ENCODE measurements around the gene RPTOR. TPM values are rescaled to one million over a fixed set of nuclear protein-coding genes. Genes with fewer than 3 reads are reported as not detected.

RPTOR gene
- total RNA-seq, 1 donor from 2014 or later: 32.0 TPM

DNA sequence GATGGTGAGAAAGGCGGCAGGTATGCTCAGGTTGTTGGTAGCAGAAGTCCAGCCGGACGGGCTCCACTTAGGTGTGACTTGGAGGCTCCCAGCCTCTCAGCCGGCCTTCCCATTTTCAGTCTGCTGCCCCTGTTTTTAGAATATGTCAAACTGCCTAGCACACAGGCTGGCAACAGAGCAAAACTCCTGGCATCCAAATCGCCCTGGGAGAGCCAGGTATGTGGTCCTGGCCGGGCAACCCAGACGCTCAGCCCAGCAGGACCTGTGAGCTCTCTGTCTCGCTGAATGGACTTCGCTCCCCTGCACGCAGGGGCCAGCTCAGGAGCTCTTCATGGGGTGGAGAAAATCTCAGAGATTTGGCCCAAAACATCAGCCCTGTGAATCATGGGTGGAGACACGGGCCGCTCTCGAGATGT lies 299.1 kb downstream of the RPTOR start:
- H3K4me2 ChIP-seq (ENCODE audit: low read length): no peak overlapping the region
- H3K9me3 ChIP-seq (ENCODE audit: insufficient read depth, low read depth, low read length): no peaks in the 10 kb centered on the region
- no peaks in the 10 kb centered on the region for H3K9me3 Mint-ChIP-seq (ENCODE audit: unreplicated experiment)
- H3K4me1 Mint-ChIP-seq (ENCODE audit: low read depth, unreplicated experiment): peaks cover 4% of the 10 kb centered on the region
- no peak for TF ChIP-seq CTCF (IDR thresholded peaks at IDR 0.05; ENCODE audit: insufficient read depth, low read depth, low read length)
- no peak for TF ChIP-seq EZH2 (IDR thresholded peaks at IDR 0.05; ENCODE audit: insufficient read depth, low read length)
- H3K36me3 ChIP-seq (ENCODE audit: insufficient read depth, low read length): peaks cover 4% of the 10 kb centered on the region
- no peaks in the 10 kb centered on the region for H3K27me3 ChIP-seq (ENCODE audit: insufficient read depth, low read length)
- no peak for FAIRE-seq
- no peaks in the 10 kb centered on the region for H4K20me1 ChIP-seq (ENCODE audit: insufficient read depth, low read length)
- no peak overlapping the region for H3K9ac ChIP-seq (ENCODE audit: low read length)
- H3K27ac ChIP-seq (ENCODE audit: low read depth, low read length): no peak overlapping the region
- no peaks in the 10 kb centered on the region for H3K27me3 Mint-ChIP-seq (ENCODE audit: low read depth, unreplicated experiment)
- H3K27ac Mint-ChIP-seq (ENCODE audit: unreplicated experiment): no peak overlapping the region
- no peaks in the 10 kb centered on the region for H3K79me2 ChIP-seq (ENCODE audit: insufficient read depth, low read length)
- H3K36me3 Mint-ChIP-seq (ENCODE audit: low read depth, unreplicated experiment): peaks cover 19% of the 10 kb centered on the region
- H2AFZ ChIP-seq (ENCODE audit: low read depth, low read length): no peak overlapping the region
- no peak overlapping the region for H3K4me3 Mint-ChIP-seq (ENCODE audit: unreplicated experiment)
- peaks cover 7% of the 10 kb centered on the region for H3K4me1 ChIP-seq (ENCODE audit: insufficient read depth, low read length)
- H3K4me3 ChIP-seq (ENCODE audit: insufficient read depth, low read depth, low read length): no peak overlapping the region
- no peak for DNase-seq (ENCODE audit: low read depth)

- H4K20me1 ChIP-seq (ENCODE audit: insufficient read depth, low read length): no peaks in the 10 kb centered on the region
- H3K4me1 ChIP-seq (ENCODE audit: insufficient read depth, low read length): peaks cover 7% of the 10 kb centered on the region
- no peak overlapping the region for H3K9ac ChIP-seq (ENCODE audit: low read length)
- H3K9me3 ChIP-seq (ENCODE audit: insufficient read depth, low read depth, low read length): no peaks in the 10 kb centered on the region
- Mint-ChIP-seq H3K27me3 (ENCODE audit: low read depth, unreplicated experiment) (no peaks in the 10 kb centered on the region), H3K4me1 (ENCODE audit: low read depth, unreplicated experiment) (peaks cover 4% of the 10 kb centered on the region), H3K4me3 (ENCODE audit: unreplicated experiment) (no peak overlapping the region), H3K9me3 (ENCODE audit: unreplicated experiment) (no peaks in the 10 kb centered on the region), H3K36me3 (ENCODE audit: low read depth, unreplicated experiment) (peaks cover 20% of the 10 kb centered on the region), H3K27ac (ENCODE audit: unreplicated experiment) (no peak overlapping the region)
- no peak for TF ChIP-seq EZH2 (IDR thresholded peaks at IDR 0.05; ENCODE audit: insufficient read depth, low read length)
- TF ChIP-seq CTCF (IDR thresholded peaks at IDR 0.05; ENCODE audit: insufficient read depth, low read depth, low read length): no peak
- DNase-seq (ENCODE audit: low read depth) (no peak), FAIRE-seq (no peak)
- no peak overlapping the region for H2AFZ ChIP-seq (ENCODE audit: low read depth, low read length)
- no peak overlapping the region for H3K27ac ChIP-seq (ENCODE audit: low read depth, low read length)
- peak overlapping the region; percentile 12 for H3K4me2 ChIP-seq (ENCODE audit: low read length)
- no peak overlapping the region for H3K4me3 ChIP-seq (ENCODE audit: insufficient read depth, low read depth, low read length)
- no peaks in the 10 kb centered on the region for H3K79me2 ChIP-seq (ENCODE audit: insufficient read depth, low read length)
- H3K27me3 ChIP-seq (ENCODE audit: insufficient read depth, low read length): no peaks in the 10 kb centered on the region
- peaks cover 4% of the 10 kb centered on the region for H3K36me3 ChIP-seq (ENCODE audit: insufficient read depth, low read length)
These were observed 299.9 kb downstream of the RPTOR start for GRCh38 chr17:80844418-80844990.

DNA sequence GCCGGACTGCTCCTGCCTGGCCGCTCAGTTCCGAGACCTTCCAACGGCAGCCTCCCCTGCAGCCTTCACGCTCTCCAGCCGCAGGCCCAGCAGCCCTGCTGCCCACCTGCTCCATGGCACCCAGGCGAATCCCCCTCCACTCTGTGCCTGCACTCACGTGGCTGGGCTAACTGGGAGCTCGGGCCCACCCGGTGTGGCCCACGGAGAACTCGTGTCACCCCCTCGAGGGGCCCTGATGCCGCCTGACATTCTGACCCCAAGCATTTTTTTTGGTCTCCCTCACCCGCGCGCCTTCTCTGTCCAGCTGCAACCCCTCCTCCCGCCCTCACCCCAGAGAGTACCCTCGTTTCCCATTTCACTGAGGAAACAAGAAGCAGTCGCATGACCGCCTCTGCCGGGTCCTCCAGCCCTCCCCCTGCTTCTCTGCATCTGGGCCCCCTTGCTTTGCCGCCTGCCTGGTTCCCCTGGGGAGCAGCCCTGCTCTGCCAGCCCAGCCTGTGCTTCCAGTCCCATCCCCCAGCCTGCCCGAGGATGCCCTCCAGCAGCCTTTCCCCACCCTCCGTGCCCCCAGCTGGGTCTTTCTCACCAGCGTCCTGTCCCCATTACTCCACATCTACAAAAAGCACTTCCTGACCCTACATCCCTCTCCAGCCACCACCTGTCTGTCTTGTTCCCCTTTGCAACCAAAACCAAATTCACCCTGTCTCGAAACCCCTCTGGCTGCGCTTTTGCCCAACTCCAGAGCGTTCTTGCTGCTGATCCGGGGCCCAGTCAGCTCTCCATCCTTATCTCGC lies 300.6 kb downstream of the RPTOR start:
- Mint-ChIP-seq H3K4me1 (ENCODE audit: low read depth, unreplicated experiment) (peaks cover 4% of the 10 kb centered on the region), H3K27ac (ENCODE audit: unreplicated experiment) (no peak overlapping the region), H3K36me3 (ENCODE audit: low read depth, unreplicated experiment) (peaks cover 22% of the 10 kb centered on the region), H3K4me3 (ENCODE audit: unreplicated experiment) (no peak overlapping the region), H3K9me3 (ENCODE audit: unreplicated experiment) (no peaks in the 10 kb centered on the region), H3K27me3 (ENCODE audit: low read depth, unreplicated experiment) (no peaks in the 10 kb centered on the region)
- Histone ChIP-seq H3K9me3 (ENCODE audit: insufficient read depth, low read depth, low read length) (no peaks in the 10 kb centered on the region), H2AFZ (ENCODE audit: low read depth, low read length) (no peak overlapping the region), H4K20me1 (ENCODE audit: insufficient read depth, low read length) (no peaks in the 10 kb centered on the region), H3K79me2 (ENCODE audit: insufficient read depth, low read length) (no peaks in the 10 kb centered on the region), H3K4me2 (ENCODE audit: low read length) (no peak overlapping the region), H3K4me3 (ENCODE audit: insufficient read depth, low read depth, low read length) (no peak overlapping the region), H3K27ac (ENCODE audit: low read depth, low read length) (no peak overlapping the region), H3K27me3 (ENCODE audit: insufficient read depth, low read length) (no peaks in the 10 kb centered on the region), H3K4me1 (ENCODE audit: insufficient read depth, low read length) (peaks cover 7% of the 10 kb centered on the region), H3K9ac (ENCODE audit: low read length) (no peak overlapping the region), H3K36me3 (ENCODE audit: insufficient read depth, low read length) (peaks cover 4% of the 10 kb centered on the region)
- TF ChIP-seq CTCF (IDR thresholded peaks at IDR 0.05; ENCODE audit: insufficient read depth, low read depth, low read length) (no peak), EZH2 (IDR thresholded peaks at IDR 0.05; ENCODE audit: insufficient read depth, low read length) (no peak)
- DNase-seq (ENCODE audit: low read depth) (no peak), FAIRE-seq (no peak)
